ENCODE measurements around the gene MEF2A.
"Not testable (repeated sequence)": the region's sequence is repeated elsewhere in the genome, so short reads cannot be mapped to it uniquely, and the experiment has no call there.

MEF2A gene

GRCh38 chr15:99651023-99651807 is 85.4 kb downstream of the MEF2A start:
- FAIRE-seq: no peak

DNA sequence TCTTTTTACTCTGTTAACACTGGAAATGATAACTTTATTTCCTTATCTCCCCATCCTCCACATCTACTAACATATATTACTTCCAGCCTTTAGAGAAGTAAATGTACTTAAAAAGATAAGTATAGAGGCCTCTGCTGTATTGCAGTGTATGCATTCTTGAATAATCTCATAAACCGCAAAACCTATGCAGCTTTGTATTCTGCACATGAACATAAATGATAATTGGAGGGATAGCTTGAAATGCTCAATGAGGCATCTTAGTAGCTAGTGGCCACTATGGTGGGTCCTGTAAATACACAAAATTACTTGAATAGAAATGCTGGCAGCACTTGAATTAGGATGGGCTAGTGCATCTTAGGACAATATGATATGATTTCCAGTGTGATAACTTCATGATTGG is 90.4 kb downstream of the MEF2A start:
- FAIRE-seq: no peak

DNA sequence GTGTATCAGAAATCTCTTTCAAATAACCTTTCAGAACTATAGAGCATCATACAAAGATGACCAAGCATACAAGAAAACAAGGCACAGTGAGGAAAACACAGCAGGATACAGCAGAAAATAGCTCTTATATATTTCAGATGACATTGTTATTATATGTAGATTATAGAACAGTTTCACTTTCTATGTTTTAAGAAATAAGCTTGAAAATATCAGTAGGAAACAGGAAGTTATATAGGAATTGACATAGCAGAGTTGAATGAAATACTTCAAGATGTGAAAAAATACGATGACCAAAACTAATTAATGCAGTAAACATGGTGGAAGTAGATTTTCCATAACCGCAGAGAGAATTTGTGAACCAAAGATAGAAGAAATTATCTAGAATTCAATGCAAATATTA is 92.2 kb downstream of the MEF2A start:
- FAIRE-seq: no peak

GRCh38 chr15:99662903-99663302 is 97.1 kb downstream of the MEF2A start:
- no peak for FAIRE-seq

GRCh38 chr15:99666073-99666472 is 100.3 kb downstream of the MEF2A start:
- not testable (repeated sequence) for FAIRE-seq

DNA sequence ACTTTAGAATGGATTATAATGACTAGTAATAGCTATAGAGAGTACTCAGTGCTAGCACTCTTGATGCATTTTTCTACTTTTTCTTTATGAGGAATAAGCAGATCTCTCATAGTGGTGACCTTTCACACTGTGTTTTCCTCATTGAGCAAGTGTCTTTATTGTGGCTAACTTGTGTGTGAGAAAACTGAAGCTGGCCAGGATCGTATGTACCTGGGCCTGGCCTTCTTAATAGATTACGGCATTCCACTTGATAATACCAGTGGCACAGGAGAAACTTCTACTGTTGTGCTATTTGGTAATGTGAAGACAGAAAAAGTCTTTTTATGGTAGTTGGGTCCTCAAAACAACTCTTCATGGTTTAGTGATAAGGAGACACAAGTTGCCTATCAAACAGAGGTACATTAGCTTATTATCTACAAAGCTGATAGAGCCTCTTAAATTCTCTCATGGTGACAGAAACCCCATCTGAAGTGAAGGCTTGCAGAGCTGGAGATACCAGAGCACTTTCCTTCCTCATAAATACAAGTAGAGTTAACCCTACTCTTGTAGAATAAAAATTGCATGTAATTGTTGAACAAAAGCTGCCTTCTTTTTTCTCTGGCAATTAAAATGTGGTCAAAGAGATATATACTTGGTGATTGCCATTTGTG is 102.9 kb downstream of the MEF2A start:
- no peak for FAIRE-seq

DNA sequence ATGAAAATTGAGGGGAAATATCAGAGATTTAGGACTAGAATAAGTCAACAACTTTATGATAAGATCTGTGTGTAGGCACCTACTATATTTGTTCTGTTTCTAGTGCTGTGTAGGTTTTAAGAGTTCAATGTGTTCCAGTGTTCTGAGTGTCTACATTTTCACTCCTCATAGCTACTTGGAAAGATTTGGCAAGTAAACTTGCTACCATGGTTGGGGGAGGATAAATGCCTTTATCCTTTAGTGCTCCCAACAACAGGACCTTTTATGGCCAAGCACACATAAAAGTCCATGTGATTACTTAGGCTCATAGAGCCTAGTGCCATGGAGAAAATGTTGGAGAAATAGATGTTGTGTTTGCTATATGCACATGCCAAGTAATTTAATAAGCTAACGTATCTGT is 103.5 kb downstream of the MEF2A start:
- FAIRE-seq: no peak

GRCh38 chr15:99671926-99672635 is 106.3 kb downstream of the MEF2A start:
- no peak for FAIRE-seq

- FAIRE-seq: peak; percentile 31
Observed at GRCh38 chr15:99673111-99673510, 107.3 kb downstream of the MEF2A start.

- FAIRE-seq: no peak
Observed at GRCh38 chr15:99674279-99674678, 108.5 kb downstream of the MEF2A start.

GRCh38 chr15:99677540-99678134 is 111.9 kb downstream of the MEF2A start:
- no peak for FAIRE-seq

DNA sequence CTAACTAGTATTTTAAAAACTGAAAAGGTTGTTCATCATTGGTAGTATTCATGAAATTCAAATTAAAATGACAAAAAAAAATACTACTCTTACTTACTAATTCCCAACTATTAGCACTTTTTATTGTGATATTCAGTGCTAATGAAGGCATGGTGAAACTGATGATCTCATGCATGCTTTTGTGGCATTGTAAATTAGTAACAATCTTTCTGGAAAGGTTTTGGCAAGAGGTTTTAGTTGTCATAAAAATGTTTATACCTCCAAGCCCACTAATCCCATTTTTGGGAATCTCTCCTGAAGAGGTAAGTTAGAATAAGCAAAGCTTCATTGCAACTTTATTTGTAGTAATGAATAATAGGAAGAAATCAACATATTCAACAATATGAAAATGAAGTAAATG is 114.5 kb downstream of the MEF2A start:
- FAIRE-seq: no peak

DNA sequence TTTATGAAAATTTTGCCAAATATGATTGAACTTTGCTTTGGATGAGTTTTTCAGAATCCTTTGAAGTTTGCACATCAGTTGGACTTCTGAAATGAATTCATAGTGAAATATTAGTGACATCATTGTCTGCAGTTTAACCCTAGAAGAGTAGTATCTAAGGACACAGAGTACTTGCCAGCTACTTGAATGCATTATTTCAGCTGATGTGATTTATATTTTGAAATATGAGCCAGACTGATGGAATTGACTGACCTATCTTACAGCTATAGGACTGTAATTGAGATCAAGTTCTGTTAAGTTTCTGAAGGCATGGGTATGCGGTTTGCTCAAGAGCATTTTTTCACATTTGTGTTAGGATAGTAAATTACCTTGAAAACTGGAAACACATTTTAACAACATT is 116.2 kb downstream of the MEF2A start:
- no peak for FAIRE-seq

DNA sequence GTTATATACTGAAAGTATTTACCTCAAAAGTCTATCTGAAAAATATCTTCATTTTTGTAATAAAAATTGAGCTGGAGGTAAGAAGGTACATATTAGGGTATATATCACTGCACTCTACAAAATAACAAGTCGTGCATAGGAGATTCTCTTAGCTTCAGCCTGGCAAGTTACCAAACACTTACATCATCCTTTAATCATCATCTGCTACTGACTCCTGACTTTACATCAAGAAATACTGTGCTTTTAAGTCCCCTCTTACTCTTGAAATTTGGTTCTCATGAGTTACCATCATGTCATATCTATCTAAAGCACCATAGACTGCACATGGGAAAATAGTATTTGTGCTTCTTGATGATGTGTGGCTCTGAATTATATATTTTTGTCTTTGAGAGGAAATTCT is 116.7 kb downstream of the MEF2A start:
- FAIRE-seq: no peak

GRCh38 chr15:99683000-99683670 is 117.4 kb downstream of the MEF2A start:
- FAIRE-seq: no peak

DNA sequence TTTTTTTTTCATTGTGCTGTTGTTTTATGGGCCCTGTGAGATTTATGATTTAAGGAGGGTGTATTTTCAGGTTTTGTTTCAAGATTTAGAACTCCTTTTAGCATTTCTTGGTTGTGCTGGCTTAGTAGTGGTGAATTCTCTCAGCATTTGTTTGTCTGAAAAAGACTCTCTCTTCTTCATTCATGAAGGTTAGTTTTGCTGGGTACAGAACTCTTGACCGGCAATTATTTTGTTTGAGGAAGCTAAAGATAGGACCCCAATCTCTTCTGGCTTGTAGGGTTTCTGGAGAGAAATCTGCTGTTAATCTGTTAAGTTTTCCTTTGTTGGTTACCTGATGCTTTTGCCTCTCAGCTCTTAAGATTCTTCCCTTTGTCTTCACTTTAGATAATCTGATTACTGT is 120.5 kb downstream of the MEF2A start:
- FAIRE-seq: no peak

DNA sequence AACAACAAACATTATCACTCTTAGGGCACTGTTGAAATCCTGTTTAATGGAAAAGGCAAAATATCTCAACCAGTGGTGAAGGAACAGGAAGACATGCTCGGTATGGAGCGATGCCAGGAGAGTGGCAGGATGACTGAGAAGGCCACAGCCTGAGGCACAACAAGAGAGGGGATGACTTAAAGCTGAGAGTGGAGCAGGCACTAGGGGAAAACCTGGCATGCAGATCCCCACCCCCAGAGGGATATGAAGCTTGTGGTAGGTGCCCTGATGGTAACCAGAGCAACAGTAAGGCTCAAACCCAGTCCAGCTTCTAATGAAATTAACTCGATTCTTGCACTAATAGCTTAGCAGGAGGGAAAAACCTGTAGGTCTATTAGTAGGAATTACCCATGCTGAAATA is 127.0 kb downstream of the MEF2A start:
- FAIRE-seq: no peak

GRCh38 chr15:99696096-99696495 is 130.3 kb downstream of the MEF2A start:
- FAIRE-seq: no peak

- FAIRE-seq: no peak
Observed at GRCh38 chr15:99702895-99703602, 137.3 kb downstream of the MEF2A start.

DNA sequence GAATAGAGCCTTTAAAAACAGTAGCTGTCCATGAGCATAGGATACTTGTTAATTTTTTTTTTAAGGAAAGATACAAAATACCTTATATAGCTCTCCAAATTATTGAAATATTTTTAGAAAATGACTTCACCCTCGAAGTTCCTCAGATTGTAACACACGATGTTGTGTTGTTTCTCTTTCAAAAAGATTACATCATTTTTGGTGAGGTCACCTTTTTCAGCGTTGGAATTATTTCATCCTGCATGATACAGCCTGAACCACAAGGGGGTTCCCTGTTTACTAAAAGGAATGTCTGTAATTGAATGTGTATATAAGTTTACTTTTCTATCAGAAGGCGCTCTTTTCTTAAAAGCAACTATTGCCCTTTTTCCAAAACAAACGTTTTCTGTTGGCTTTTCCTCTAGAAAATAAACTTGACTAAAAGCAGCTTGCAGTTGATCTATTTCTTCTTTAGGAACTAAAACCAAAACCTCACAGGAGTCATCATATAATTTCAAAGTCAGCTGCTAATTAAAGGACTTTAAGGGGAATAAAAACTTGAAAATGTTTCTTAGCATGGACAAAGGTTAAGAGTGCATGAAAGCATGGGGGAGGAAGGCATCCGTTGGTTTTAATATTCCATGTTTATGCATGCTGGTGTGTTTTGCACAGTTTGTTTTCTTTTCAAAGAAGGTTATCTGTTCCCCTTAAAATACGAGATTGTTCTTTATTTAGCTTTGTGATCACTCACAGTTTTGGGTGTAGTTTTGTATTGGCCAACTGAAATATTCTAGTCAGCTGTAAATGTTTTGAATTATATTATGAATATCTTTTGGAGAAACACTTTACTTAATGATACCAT is 138.0 kb downstream of the MEF2A start:
- no peak for FAIRE-seq

GRCh38 chr15:99704444-99704838 is 138.7 kb downstream of the MEF2A start:
- FAIRE-seq: peak; percentile 72

Measured in colon (tissue), 2 donors.